GM19324 (cell line): ENCODE results near the gene IFIT2.
"Not testable (repeated sequence)": the region's sequence is repeated elsewhere in the genome, so short reads cannot be mapped to it uniquely, and the experiment has no call there.

ENCODE experiments used
- ATAC-seq: cut with Tn5 transposase; IDR thresholded peaks from one replicate; pipeline ENCODE4 v1.9.1; 2021; ENCODE audit warnings: mild to moderate bottlenecking, moderate library complexity; ENCODE audit not compliant: unreplicated experiment, low FRiP score

IFIT2 gene

DNA sequence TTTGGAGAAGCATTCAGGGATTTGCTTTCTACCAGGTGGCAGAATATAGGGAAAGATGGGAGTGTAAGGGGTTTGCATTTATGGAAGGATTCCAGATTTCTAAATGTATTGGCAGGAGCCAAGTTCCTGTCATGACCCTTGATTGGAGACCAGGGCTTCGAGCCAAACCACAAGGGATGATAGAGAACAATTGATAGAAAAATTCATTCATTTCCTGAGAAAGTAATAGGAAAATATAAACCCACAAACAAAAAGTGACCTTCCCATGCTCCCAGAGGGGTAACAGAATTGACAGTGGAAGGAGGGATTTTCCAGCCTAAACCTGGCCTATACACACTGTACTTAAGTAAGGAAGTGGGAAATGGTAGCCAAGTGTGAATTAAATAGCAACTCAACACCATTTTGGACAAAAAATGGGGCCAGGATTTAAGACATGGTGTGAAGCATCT, 22.4 kb upstream of the IFIT2 start:
- no peak for ATAC-seq

DNA sequence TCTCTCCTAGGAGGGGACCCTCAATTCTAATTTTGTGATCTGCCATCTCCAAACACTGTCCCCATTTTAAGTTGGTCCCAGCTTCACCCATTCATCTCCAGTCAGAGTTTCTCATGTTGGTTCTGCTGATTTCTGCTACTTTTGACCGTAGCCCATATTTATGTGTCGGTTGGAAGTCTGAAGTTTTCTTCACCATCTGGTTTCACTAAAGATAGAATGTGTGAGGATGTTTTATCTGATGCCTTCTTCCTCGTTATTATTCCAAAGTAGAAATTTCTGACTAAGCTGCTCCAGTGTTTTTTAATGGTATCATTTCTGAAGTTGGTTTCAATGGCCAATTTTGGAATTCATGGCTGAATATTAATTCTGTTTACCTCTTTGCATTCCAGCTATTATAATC, 21.3 kb upstream of the IFIT2 start:
- no peak for ATAC-seq

DNA sequence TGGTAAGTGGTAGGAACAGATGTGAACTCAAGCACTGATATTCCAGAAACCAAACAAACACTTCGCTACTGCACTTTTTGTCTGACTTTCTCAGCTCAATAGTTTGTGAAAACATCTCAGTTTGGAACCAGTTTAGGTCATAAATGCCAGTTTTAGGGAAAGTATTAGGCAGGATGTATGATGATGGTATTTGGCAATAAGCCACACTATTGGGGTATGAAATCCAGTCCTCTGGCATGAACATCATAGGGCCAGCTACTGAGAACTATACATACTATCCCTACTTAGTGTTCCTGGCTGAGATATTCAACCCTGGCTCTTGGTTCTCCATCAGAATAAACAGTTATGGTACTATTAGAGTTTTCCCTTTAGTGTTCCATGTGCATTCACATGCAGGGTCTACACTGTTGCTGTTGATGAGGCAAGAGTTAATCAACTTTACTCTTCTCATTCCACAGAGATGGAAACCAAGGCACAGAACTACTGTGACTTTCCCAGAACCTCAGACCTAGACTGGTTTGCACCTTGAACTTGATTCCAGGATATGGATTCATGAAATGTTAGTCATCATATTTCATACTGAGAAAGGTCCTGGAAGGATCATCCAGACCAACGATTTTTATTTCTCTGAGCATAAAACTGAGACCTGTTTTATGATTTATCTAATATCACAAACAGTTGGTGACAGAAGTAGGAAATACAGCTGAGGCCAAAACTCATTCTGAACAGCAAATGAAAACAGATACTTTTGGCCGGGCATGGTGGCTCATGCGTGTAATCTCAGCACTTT, 20.0 kb upstream of the IFIT2 start:
- no peak for ATAC-seq

DNA sequence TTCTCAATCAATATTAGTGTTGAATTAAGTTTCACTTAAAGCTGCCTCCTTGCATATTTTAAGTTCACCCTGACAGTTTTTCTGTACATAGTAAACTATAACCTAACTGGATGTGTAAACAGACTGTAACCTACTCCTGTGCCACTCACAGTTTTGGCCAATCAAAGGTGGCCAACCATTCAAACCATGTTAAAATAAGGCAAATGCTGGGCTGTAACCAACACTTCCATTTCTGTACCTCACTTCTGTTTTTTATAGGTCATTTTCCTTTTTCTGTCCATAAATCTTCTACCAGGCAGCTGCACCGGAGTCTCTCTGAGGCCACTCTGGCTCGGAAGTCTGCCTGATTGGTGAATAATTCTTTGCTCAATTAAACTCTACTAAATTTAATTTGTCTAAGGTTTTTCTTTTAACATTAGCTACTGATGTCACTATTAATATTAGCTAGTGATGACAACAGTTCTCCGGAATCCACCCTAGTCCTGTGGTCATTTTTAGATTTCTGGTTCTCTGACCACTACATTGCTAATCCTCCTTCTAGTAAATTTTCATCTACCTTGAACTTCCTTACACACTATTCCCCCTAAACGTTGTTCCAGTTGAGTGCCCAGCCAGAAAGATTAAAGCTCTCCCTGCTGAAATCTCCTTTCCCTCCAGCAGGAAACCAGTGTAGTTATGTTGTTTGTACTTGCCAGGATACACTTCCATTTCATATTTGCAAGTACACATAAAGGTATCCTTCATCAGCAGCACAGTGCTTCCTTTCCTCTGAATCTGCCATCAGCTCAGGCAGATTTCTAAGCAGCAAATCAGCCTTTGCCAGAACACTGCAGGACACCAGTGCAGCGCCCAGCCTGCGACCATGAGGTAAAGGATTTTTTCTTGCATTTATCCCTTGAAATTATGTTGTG, 18.6 kb upstream of the IFIT2 start:
- ATAC-seq = no peak

DNA sequence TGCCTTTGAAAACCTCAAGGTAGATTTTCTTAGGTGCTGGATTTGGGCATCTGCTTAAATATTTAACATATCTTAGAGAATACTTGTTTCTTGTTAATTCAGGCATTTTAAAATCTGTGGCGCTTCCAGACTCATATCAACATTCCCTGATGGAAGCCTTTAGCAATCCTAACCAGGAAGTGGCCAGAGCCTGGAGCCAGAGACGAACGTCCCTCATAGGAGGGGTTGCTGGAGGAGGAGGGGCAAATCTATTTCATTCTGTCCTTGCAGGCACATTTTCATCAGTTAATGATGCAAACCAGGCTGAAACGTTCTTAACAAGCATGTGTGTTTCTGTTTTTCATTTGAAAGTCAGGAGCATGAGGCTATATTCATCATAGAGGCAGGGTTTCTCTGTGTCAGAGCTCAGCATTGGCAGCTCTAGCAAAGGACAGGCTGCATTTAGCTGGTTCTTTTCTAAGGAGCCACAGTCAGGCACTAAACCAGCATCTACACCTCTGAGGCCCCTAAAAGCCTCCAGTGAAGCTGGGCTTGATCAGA, 17.8 kb upstream of the IFIT2 start:
- no peak for ATAC-seq

DNA sequence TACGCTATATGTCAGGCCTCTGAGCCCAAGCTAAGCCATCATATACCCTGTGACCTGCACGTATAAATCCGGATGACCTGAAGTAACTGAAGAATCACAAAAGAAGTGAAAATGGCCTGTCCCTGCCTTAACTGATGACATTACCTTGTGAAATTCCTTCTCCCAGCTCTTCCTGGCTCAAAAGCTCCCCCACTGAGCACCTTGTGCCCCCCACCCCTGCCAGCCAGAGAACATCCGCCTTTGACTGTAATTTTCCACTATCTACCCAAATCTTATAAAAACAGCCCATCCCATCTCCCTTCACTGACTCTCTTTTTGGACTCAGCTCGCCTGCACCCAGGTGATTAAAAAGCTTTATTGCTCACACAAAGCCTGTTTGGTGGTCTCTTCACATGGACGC, 17.1 kb upstream of the IFIT2 start:
- ATAC-seq = not testable (repeated sequence)

DNA sequence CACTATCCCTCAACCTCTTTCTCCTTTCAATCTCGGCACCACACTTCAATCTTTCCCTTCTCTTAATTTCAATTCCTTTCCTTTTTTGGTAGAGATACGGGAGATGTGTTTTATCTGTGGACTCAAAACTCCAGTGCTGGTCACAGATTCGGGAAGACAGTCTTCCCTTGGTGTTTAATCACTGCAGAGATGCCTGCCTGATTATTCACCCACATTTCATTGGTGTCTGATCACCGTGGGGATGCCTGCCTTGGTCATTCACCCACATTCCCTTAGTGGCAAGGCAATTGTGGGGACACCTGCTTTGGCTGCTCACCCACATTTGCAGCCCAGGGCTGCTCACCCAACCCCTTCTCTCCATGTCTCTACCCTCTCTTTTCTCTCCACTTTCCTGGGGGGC, 16.5 kb upstream of the IFIT2 start:
- ATAC-seq = not testable (repeated sequence)

DNA sequence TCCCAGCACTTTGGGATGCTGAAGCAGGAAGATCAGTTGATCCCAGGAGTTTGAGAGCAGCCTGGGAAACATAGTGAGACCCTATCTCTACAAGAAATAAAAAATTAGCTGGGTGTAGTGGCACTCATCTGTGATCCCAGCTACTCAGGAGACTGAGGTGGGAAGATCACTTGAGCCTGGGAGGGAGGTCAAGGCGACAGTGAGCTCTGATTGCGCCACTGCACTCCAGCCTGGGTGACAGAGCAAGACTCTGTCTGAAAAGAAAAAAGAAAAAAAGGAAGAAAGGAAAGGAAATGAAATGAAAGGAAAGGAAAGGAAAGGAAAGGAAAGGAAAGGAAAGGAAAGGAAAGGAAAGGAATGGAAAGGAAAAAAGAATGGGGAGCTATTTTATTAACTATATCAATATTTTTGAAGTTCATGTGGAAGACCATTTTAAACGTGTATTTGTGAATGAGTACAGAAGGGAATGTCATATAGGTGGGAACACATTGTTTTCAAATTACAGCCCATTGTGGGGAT, 7.1 kb upstream of the IFIT2 start:
- ATAC-seq = no peak

DNA sequence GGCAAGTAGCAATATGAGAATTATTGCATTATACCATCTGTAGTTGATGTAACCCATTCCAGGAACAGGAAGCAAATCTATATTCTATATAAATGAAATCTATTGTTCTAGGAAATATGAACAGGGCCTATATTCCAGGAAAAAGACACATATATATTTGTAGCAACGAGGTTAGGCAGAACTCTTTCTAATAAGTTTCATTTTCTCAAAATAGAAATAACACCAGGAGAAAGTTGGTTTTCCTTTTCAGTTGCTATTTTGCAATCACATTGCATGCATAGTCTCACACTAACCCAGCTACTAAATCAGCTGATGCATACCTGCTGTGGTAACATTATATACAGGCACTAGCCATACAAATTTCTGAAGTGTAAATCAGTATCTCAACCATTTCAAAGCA, 6.2 kb upstream of the IFIT2 start:
- ATAC-seq = no peak

DNA sequence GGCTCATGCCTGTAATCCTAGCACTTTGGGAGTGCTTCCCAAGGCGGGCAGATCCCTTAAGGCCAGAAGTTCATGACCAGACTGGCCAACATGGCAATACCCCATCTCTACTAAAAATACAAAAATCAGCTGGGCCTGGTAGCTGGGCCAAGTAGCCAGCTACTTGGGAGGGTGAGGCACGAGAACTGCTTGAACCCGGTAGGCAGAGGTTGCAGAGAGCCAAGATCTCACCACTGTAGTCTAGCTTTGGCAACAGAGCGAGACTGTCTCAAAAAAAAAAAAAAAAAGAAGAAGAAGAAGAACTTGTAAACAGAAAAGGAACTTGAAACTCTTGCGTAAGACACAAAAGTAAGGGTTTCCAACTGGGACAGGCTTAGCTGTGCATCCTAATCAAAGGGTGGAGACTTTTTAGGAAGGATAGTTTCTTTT, 5.6 kb upstream of the IFIT2 start:
- no peak for ATAC-seq

DNA sequence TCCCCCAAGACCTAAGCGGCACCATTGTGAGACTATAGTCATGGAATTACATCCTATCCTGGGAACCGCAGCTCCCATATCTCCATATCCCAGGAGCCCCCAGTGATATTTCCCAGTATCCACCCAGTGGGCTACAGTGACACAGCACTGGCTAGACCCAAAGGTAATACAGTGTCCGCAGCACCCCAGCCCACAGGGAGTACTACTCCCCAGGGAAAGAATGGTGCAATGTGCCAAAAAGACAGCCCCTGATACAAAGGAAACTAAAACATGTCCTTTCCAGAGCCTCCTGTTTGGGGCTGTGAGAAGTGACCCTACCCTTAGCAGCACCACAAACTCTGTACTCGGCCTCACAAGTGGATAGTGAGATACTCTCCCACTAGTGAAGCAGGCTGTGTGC, 4.5 kb upstream of the IFIT2 start:
- no peak for ATAC-seq

DNA sequence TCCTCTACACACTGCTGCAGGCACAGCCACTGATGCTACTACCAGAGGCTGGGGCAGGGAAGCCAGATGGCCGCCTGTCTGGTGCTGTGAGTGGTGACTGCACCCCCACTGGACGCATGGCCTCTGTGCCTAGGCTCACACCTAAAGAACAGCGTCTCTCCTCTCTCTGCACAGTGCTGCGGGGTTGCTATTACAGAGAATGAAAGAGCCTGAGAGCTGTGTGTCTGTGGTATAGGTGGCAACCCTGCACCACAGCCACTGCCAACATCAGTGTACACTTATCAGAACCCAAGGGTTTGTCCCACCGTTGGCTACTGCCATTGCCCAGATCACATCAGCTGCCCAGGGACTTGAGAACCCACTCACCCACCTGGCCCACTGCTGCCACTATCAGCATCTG, 4.1 kb upstream of the IFIT2 start:
- no peak for ATAC-seq

DNA sequence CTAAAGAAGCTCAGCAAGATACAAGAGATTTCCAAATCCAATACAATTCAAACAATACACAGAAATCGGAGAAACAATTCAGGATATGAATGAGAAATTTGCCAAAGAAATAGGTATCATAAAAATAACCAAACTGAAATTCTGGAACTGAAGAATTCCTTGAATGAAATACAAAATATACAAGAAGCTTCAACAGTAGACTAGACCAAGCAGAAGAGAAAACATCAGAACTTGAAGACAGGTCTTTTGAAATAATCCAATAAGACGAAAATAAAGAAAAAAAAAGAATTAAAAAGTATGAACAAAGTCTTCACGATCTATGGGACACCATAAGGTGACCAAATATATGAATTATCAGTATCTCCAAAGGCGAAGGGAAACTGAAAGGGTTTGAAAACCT, 2.8 kb upstream of the IFIT2 start:
- no peak for ATAC-seq

DNA sequence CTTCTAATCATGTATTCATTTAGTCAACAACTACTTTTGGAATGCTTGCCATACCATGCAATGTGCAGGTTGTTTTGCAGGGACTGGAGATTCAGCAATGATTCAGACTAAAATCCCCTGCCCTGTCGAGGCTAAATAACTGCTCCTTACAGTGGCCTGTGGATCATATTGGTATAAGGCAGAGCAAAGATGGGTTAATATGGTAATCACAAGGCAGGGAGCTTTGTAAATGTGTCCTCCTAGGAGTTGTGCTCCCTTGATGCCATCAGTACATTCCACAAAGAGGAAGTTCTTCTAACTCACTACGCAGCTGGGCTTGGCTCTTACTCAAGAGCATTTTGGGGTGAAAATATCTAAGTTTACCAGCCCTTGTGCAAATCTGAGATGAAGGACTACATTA, 614 bp upstream of the IFIT2 start:
- ATAC-seq = no peak

DNA sequence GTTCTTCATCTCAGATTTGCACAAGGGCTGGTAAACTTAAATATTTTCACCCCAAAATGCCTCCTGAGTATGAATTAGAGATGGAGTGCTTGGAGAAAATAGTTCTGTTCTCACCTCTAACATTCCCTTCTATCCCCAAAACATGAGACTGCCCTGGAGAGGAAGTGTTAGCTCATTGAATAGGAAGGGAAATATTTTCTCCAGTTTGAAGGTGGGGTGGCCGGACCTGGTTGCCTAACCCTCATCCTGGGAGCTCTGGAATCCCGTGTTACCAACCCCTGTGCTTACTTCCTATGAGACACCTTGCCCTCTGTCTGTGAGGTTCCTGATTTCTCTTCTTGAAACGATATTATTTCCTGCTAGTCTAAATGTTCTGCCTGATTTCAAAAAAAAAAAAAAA, 779 bp downstream of the IFIT2 start:
- no peak for ATAC-seq

DNA sequence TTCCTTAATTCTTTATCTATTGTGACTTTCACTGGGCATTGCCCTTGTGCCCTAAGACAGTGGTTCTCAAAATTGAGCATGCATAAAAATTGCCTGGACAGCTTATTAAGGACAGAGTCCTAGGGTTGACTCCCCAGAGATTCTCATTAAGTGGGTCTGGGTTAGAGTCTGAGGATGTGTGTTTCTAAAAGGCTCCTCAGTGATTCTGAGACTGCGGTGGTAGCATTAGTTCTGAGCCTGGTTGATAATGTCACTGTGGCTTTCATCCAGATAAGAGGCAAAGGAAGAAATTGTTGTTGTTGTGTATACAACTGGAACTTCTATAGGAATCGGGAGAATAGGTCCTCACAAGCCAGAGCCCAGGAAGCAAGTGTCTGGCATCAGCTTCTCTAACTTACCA, 1.3 kb downstream of the IFIT2 start:
- ATAC-seq = no peak

DNA sequence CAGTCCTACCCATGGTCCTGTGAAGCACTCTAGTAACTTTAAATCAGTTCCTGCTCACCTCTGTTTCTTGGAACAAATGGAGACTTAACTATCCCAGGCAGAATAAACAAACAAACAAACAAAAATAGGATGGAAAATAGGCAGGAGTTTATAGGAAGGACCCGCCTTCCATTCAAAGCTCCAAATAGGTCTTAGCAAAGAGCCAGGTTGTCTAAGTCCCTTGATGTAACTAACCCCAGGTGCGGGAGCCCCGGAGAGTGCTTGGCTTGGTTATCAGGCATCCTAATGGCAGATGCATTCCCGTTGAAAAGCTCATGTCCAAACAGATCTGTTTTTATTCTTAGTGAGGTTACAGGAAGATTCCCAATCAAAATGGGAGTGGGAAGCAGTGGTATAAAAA, 2.2 kb downstream of the IFIT2 start:
- ATAC-seq = no peak

DNA sequence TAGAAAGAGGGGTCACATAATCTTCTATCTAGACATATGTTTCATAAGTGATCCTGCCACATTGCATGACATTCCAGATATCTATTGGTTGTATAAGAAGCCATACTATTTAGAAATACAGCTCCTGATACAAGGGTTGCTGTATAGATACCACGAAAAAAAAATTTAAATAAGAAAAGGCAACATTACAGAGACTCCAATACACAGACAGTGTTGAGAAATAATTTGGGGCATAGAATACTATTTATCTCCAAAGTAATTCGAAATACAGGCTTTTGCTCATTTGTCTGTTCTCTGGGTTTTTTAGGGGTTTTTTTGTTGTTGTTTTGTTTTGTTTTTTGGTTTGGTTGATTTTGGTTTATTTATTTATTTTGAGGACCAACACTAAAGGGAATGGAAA, 2.6 kb downstream of the IFIT2 start:
- ATAC-seq = no peak

DNA sequence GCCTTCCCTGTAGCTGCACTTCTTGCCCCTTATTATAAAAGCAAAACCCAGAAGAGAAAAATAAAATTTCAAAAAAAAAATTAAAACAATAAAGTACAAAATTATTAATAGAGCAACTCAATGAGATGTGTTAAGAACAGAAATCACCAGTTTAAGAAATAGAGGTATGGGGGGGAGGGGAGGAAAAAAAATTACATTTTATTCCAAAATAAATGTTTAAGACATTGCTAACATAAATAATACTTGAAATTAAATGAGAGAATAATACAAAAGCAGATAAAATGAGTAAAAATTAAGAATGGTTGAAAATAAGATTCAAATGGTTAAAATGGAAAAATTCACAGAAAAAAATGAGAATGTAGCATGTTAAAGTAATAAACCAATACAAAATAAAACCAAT, 3.1 kb downstream of the IFIT2 start:
- ATAC-seq = no peak

DNA sequence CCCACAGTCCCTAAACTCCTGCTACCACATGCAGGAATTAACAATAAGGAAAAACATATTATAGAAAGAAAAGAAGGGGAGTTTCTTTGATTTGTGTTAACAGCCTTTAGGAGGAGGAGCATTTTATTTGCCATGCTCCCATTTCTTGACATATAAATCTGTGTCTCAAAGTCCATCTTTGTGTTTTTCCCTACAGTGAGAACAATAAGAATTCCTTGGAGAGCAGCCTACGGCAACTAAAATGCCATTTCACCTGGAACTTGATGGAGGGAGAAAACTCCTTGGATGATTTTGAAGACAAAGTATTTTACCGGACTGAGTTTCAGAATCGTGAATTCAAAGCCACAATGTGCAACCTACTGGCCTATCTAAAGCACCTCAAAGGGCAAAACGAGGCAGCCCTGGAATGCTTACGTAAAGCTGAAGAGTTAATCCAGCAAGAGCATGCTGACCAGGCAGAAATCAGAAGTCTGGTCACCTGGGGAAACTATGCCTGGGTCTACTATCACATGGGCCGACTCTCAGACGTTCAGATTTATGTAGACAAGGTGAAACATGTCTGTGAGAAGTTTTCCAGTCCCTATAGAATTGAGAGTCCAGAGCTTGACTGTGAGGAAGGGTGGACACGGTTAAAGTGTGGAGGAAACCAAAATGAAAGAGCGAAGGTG, 4.1 kb downstream of the IFIT2 start:
- no peak for ATAC-seq
